ENCODE measurements around the gene COL4A2.

GRCh38 chr13:110344320-110344719 lies 37.2 kb downstream of the COL4A2 start:
- TF ChIP-seq CTCF (IDR thresholded peaks at IDR 0.05) (no peak), CBX2 (IDR thresholded peaks at IDR 0.05; ENCODE audit: borderline replicate concordance, low read depth) (no peak), PHF8 (IDR thresholded peaks at IDR 0.05; ENCODE audit: borderline replicate concordance, low read depth) (no peak), PBX3 (IDR thresholded peaks at IDR 0.05) (no peak), MYC (IDR thresholded peaks at IDR 0.05; ENCODE audit: borderline replicate concordance, low read length) (no peak), JUNB (IDR thresholded peaks at IDR 0.05) (no peak), HDAC2 (IDR thresholded peaks at IDR 0.05) (no peak), KDM5A (IDR thresholded peaks at IDR 0.05) (no peak), RCOR1 (IDR thresholded peaks at IDR 0.05; ENCODE audit: low read depth, low read length) (no peak), MAZ (IDR thresholded peaks at IDR 0.05; ENCODE audit: borderline replicate concordance, low read depth, low read length) (no peak), POLR2AphosphoS2 (conservative IDR thresholded peaks at IDR 0.05; ENCODE audit: low read length) (no peak), POLR2A (IDR thresholded peaks at IDR 0.05; ENCODE audit: low read length) (no peak)
